Suprapubic skin (tissue), 4 donors: ENCODE measurements around the gene OTUD6A. TPM values are rescaled to one million over a fixed set of nuclear protein-coding genes. Genes with fewer than 3 reads are reported as not detected.

Experiments
- DNase-seq, 2 donors: peaks; one replicate each; pipeline ENCODE4 v3.0.0-alpha.2; 2019; ENCODE audit warnings: low spot score in 2 of 2
- H3K27ac ChIP-seq: fragments of 200-600 bp; sonication (generic); one replicate; pipeline ENCODE4 v1.5.1; 2019
- H3K27me3 ChIP-seq: fragments of 200-600 bp; sonication (generic); one replicate; pipeline ENCODE4 v1.5.1; 2019
- H3K36me3 ChIP-seq: fragments of 200-600 bp; sonication (generic); one replicate; pipeline ENCODE4 v1.5.1; 2019
- H3K4me1 ChIP-seq: fragments of 200-600 bp; sonication (generic); one replicate; pipeline ENCODE4 v1.5.1; 2019
- H3K4me3 ChIP-seq: fragments of 200-600 bp; sonication (generic); one replicate; pipeline ENCODE4 v1.5.1; 2019; ENCODE audit warnings: mild to moderate bottlenecking
- H3K9me3 ChIP-seq: fragments of 200-600 bp; sonication (generic); one replicate; pipeline ENCODE4 v1.5.1; 2019
- CTCF ChIP-seq, 2 donors: fragments of 200-600 bp in 1 of 2; fragments of 450-650 bp in 1 of 2; sonication (generic) in 1 of 2; IDR thresholded peaks; one replicate each; pipeline ENCODE4 v1.5.1; 2016 to 2019; ENCODE audit warnings: antibody characterized with exemption in 2 of 2, mild to moderate bottlenecking in 1 of 2, moderate library complexity in 1 of 2
- EP300 ChIP-seq: sonication (generic); formaldehyde crosslinking; IDR thresholded peaks from one replicate; pipeline ENCODE4 v1.6.1; 2017; ENCODE audit warnings: antibody characterized with exemption
- POLR2A ChIP-seq, 2 donors: fragments of 450-650 bp; IDR thresholded peaks; one replicate each; pipeline ENCODE4 v1.6.1; 2017; ENCODE audit warnings: antibody characterized with exemption in 2 of 2, mild to moderate bottlenecking in 2 of 2, moderate library complexity in 2 of 2
- POLR2AphosphoS5 ChIP-seq, 3 donors: sonication (generic); formaldehyde crosslinking; IDR thresholded peaks; one replicate each; pipeline ENCODE4 v1.6.1; 2017; ENCODE audit warnings: antibody characterized with exemption in 3 of 3
- WGBS: methylation state at CpG from one replicate; pipeline ENCODE4 v1.1.5; 2018; 5-methylcytosine and 5-hydroxymethylcytosine counted together
- total RNA-seq, 4 donors: library from RNA; depleted of rRNA; stranded (reverse); fragments of >200 nt; gene quantifications; one replicate each; pipeline ENCODE4 v1.1.0, GENCODE V29; 2016

OTUD6A gene
- total RNA-seq, 4 donors from 2014 or later: not detected

GRCh38 chrX:70062961-70063550, 799 bp downstream of the OTUD6A start:
- Histone ChIP-seq H3K36me3 (no peaks in the 10 kb centered on the region), H3K4me1 (no peaks in the 10 kb centered on the region), H3K9me3 (no peaks in the 10 kb centered on the region), H3K4me3 (no peak overlapping the region), H3K27ac (no peak overlapping the region), H3K27me3 (no peaks in the 10 kb centered on the region)
- DNase-seq: no peak
- WGBS: 85% methylated on average over 51 of the region's 52 CpGs
- TF ChIP-seq EP300 (no peak), POLR2A (IDR thresholded peaks at IDR 0.05) (no peak), CTCF (IDR thresholded peaks at IDR 0.05) (no peak), POLR2AphosphoS5 (IDR thresholded peaks at IDR 0.05) (no peak)

GRCh38 chrX:70066646-70067045, 4.4 kb downstream of the OTUD6A start:
- H3K36me3 ChIP-seq: no peaks in the 10 kb centered on the region
- TF ChIP-seq EP300 (no peak), POLR2A (IDR thresholded peaks at IDR 0.05) (no peak), POLR2AphosphoS5 (IDR thresholded peaks at IDR 0.05) (no peak), CTCF (IDR thresholded peaks at IDR 0.05) (no peak)
- no peaks in the 10 kb centered on the region for H3K4me1 ChIP-seq
- H3K27me3 ChIP-seq: no peaks in the 10 kb centered on the region
- H3K27ac ChIP-seq: no peak overlapping the region
- 80% methylated on average over 7 of the region's 7 CpGs for WGBS
- H3K9me3 ChIP-seq: no peaks in the 10 kb centered on the region
- DNase-seq: no peak
- no peak overlapping the region for H3K4me3 ChIP-seq

- DNase-seq: no peak
- no peak for TF ChIP-seq POLR2A (IDR thresholded peaks at IDR 0.05)
- no peak for TF ChIP-seq EP300
- TF ChIP-seq CTCF (IDR thresholded peaks at IDR 0.05): no peak
- TF ChIP-seq POLR2AphosphoS5 (IDR thresholded peaks at IDR 0.05): no peak
- Histone ChIP-seq H3K4me3 (no peak overlapping the region), H3K36me3 (no peaks in the 10 kb centered on the region), H3K27ac (no peak overlapping the region), H3K9me3 (no peaks in the 10 kb centered on the region), H3K27me3 (no peaks in the 10 kb centered on the region), H3K4me1 (no peaks in the 10 kb centered on the region)
- 84% methylated on average over 5 of the region's 5 CpGs for WGBS
Observed at GRCh38 chrX:70079297-70079696, 17.0 kb downstream of the OTUD6A start.

- Histone ChIP-seq H3K4me1 (no peaks in the 10 kb centered on the region), H3K36me3 (no peaks in the 10 kb centered on the region), H3K27ac (no peak overlapping the region), H3K27me3 (no peaks in the 10 kb centered on the region), H3K9me3 (no peaks in the 10 kb centered on the region), H3K4me3 (no peak overlapping the region)
- TF ChIP-seq CTCF (IDR thresholded peaks at IDR 0.05) (no peak), POLR2A (IDR thresholded peaks at IDR 0.05) (no peak), EP300 (no peak), POLR2AphosphoS5 (IDR thresholded peaks at IDR 0.05) (no peak)
- DNase-seq: no peak
- 58% methylated on average over 3 of the region's 3 CpGs for WGBS
Observed at GRCh38 chrX:70079870-70080269, 17.6 kb downstream of the OTUD6A start.

GRCh38 chrX:70082723-70083122, 20.5 kb downstream of the OTUD6A start:
- TF ChIP-seq CTCF (IDR thresholded peaks at IDR 0.05) (no peak), POLR2A (IDR thresholded peaks at IDR 0.05) (no peak), POLR2AphosphoS5 (IDR thresholded peaks at IDR 0.05) (no peak), EP300 (no peak)
- 59% methylated on average over 4 of the region's 4 CpGs for WGBS
- H3K27ac ChIP-seq: no peak overlapping the region

More at GRCh38 chrX:70082723-70083122, 20.5 kb downstream of the OTUD6A start:
- no peak for DNase-seq
- no peaks in the 10 kb centered on the region for H3K27me3 ChIP-seq
- H3K4me3 ChIP-seq: no peak overlapping the region
- H3K4me1 ChIP-seq: no peaks in the 10 kb centered on the region
- no peaks in the 10 kb centered on the region for H3K36me3 ChIP-seq
- H3K9me3 ChIP-seq: no peaks in the 10 kb centered on the region
